Glomerular visceral epithelial cell (primary cell): ENCODE data around the gene TRPV5.
"Not testable (repeated sequence)": the region's sequence is repeated elsewhere in the genome, so short reads cannot be mapped to it uniquely, and the experiment has no call there.

ENCODE experiments used
- DNase-seq: peaks from one replicate; pipeline ENCODE4 v3.0.0-alpha.2; 2016; ENCODE audit errors: extremely low spot score

TRPV5 gene

DNA sequence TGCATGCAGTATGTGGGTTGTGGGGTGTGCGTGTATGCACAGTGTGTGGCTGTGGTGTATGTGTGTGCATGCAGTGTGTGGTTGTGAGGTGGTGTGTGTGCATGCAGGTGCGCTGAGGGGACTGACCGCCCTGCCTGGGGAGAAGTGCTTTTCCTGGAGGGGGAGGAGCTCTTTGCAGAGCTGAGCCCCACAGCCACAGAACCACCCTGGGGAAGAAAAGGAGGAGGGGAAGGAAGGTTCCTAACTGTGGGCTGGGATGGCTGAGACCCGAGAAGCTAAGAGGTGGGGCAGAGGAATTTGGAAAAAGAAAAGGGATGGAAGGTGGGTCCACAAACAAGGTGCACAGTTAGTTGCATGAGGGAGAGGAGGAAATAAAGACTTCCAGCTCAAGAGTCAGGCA lies at the start of gene TRPV5:
TSS of gene TRPV5 (minus strand) at position 123 of the 400 bp plus-strand sequence. CDS start 287 bp downstream, outside the sequence.
- DNase-seq, result no peak

- DNase-seq, result not testable (repeated sequence)
Observed at GRCh38 chr7:142978402-142978801, 44.9 kb upstream of the TRPV5 start.

DNA sequence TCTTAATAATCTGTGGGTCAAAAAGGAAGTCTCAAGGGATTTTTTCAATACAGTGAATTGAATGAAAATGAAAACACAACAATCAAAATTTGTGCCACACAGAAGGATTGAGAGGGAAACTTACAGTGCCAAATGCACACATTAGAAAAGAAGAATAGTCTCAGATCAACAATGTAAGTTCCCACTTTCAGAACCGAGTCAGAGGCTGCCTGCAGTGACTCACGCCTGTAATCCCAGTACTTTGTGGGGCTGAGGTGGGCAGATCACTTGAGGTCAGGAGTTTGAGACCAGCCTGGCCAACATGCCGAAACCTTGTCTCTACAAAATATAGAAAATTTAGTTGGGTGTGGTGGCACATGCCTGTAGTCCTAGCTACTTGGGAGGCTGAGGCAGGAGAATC lies 41.1 kb upstream of the TRPV5 start:
- no peak for DNase-seq

- DNase-seq, result no peak
Observed at GRCh38 chr7:142969183-142969582, 35.6 kb upstream of the TRPV5 start.

DNA sequence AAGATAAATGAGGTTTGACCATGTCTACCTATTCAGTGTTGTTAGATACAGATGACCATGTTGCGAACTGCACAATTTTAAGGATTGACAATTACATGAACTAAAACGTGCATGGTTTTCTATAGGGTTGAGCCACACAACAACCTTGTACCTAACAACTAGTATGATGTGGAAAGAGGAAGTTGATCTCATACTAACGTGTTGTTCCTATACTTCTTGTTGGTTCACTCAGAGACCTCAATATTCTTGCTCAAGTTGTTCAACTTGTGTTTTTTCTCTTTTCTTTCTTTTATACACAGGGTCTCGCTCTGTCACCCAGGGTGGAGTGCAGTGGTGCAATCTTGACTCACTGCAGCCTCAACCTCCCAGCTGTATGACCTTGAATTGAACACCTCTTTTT lies 34.7 kb upstream of the TRPV5 start:
- no peak for DNase-seq

DNA sequence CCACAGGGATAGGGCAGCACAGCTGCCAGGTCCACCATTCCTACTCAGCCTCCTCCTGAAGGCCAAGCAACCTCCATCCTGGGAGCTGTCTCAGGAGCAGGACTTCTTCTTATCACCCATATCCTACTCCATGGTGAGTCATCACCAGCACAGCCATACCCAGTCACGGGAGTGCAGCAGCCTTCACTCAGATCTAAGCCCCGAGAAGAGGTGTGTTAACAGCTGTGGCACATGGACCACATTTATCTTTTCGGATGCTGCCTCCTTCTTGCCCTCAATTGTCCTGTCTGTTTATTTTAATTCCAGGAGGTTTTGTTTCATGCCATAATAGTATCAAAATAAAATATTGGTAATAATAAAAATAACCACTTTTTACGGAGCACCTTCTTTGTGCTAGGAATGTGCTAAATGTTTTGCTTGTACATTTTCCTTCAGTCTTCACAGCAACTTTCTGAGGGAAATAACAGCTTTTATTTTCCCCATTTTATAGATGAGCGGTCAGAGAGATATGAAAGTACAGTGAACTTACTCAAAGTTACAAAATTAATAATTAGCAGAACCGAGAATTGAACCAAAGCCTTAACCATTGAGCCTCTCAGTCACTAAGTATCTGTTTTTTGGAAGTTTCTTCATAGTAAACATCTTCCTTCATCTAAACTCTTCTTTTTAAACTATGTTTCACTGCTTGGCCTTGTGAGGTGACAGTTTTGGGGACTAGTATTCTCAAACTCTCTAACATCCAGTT lies 31.1 kb upstream of the TRPV5 start:
- no peak for DNase-seq

DNA sequence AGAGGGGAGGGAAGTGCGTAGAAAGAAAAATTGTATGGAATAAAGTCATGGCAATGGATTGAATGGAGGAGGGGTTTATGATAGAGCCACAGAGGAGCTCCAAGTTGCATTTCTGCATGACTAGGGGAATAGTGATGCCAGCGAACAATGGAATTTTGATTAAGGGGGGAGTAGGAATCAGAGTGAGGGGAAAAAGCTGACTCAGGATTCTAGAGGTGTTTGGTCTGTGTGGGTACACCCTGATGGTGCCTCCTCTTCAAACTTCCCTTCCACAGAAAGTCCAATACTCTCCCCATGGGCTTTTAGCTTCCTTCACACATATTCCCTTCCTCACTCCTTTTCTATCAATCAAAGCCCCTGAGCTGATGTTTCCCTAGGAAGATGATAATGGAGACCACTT lies 30.4 kb upstream of the TRPV5 start:
- DNase-seq, result no peak

GRCh38 chr7:142962991-142963390 lies 29.4 kb upstream of the TRPV5 start:
- DNase-seq, result no peak

- DNase-seq, result no peak
Observed at GRCh38 chr7:142961973-142962926, 28.7 kb upstream of the TRPV5 start, which contains the start of gene KEL. KEL (minus strand) TSS chr7:142962363; CDS start chr7:142962206, 157 bp downstream.

GRCh38 chr7:142961595-142961972 lies 28.0 kb upstream of the TRPV5 start:
- no peak for DNase-seq

DNA sequence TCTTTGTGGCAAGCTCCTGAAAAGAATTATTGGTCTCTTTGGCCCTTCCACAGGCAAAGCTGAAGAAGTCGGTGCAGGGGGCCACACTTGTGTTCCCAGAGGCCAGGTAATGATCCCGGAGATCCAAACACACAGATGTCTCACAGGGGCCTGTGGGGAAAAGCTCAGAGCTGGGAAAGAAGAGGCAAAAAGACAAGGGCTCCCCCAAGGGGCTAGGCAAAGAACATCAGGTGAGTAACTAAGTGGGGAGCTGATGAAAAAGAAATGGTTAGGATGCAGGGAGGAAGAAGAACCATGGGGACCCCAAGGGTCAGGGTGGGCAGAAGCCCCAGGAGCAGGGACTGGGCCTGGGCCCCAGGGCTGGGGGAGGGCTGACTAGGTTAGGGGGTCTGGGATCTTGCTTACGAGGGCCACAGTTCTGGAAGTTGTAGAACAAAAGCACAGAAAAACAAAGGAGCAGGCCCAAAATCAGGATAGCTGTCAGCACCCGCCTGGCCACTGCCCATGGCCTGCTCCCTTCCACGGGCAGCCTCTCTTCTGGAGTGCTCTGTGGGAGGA lies 27.5 kb upstream of the TRPV5 start:
- DNase-seq, result no peak

DNA sequence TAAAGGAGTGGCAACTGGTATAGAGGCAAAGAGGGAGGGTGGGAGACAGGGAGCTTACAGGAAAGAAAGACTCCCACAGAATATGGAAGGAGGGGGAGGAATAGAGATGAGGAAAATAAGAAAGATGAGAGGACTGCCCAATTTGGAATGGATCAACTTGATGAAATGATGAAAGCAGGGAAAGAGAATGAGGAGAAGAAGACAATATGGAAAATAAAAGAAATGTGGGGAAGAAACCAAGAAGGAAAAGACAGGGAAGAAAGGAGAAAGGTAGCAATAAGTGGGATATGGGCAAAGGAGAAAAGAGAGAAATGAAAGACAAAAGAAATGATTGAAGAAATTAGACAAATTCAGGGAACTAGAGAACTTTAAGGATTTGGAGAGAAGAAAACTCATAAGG lies 25.7 kb upstream of the TRPV5 start:
- DNase-seq, result no peak

DNA sequence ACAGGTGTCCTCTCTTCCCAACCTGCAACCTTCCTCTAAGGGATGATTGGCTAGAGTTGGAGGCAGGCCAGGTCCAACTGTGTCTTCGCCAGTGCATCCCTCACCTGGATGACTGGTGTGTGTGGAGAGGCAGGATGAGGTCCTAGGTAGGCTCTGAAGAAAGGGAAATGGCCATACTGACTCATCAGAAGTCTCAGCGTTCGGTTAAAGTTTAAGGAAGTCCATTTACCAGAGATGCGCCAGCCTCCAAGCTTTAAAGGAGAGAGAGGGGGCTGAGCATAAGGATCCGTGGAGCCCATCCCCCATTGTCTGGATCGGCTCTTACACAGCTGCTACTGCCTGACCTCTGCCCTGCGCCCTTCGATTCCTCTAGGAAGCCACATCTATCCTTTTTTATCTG lies 24.2 kb upstream of the TRPV5 start:
- DNase-seq, result no peak

- DNase-seq, result no peak
Observed at GRCh38 chr7:142956951-142957623, 23.5 kb upstream of the TRPV5 start.

- no peak for DNase-seq
Observed at GRCh38 chr7:142954680-142955268, 21.2 kb upstream of the TRPV5 start.

- DNase-seq, result no peak
Observed at GRCh38 chr7:142950235-142950634, 16.7 kb upstream of the TRPV5 start.

GRCh38 chr7:142948603-142949002 lies 15.1 kb upstream of the TRPV5 start:
- DNase-seq, result no peak

DNA sequence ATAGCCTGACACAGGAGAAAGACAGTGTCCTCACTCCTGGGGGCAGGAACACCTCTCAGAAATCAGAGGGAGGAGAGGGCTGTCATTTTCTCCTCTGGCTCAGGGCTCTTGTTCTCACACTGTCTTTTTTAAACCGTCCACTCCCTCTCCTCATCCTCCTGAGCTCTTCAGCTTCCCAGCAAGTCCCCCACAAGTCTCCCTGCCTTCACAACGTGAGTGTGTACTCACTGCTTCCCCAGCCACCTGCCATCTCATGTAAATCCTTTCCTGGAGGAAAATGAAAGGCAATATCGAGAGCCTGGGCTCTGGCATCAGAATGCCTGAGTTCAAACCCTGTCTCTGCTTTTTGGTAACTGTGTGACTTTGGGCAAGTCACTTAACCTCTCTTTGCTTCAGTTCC lies 11.5 kb upstream of the TRPV5 start:
- no peak for DNase-seq

GRCh38 chr7:142943706-142944268 lies 10.2 kb upstream of the TRPV5 start:
- no peak for DNase-seq

- DNase-seq, result no peak
Observed at GRCh38 chr7:142942746-142943145, 9.2 kb upstream of the TRPV5 start.

DNA sequence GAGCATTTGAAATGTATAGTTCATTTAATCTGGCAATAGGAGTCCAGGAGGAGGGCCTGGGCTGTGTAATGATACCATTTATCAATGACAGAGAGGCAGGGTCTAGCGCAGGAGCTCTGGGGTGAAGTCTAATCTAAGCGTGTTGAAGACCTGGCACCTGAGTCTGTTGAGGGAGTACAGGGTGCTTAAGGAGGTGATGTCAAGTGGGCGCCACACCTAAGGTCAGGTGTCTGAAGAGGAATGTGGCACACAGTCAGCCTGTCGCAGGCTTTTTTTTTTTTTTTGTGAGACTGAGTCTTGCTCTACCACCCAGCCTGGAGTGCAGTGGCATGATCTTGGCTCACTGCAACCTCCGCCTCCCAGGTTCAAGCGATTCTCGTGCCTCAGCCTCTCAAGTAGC lies 8.0 kb upstream of the TRPV5 start:
- no peak for DNase-seq
